Esophagus squamous epithelium (tissue), 5 donors: ENCODE data around the gene SCARB1. TPM values are rescaled to one million over a fixed set of nuclear protein-coding genes. Genes with fewer than 3 reads are reported as not detected.

Experiments used
- DNase-seq: peaks from one replicate; lab custom pipeline; 2025; lab: John Stamatoyannopoulos, UW
- H3K27ac ChIP-seq, 4 donors: fragments of 200-600 bp; sonication (generic); one replicate each; pipeline ENCODE4 v1.5.1; 2016 to 2019; ENCODE audit warnings: mild to moderate bottlenecking in 1 of 4
- H3K27me3 ChIP-seq, 4 donors: fragments of 200-600 bp; sonication (generic); 1 replicate in 3 of 4; 2 replicates in 1 of 4; pipeline versions ENCODE4 v1.5.1 to v1.6.0; 2017 to 2021; ENCODE audit warnings: antibody characterized with exemption in 1 of 4
- H3K36me3 ChIP-seq, 3 donors: fragments of 200-600 bp; sonication (generic); one replicate each; pipeline ENCODE4 v1.5.1; 2016 to 2019
- H3K4me1 ChIP-seq, 3 donors: fragments of 200-600 bp; sonication (generic); one replicate each; pipeline ENCODE4 v1.5.1; 2017 to 2019
- H3K4me3 ChIP-seq, 4 donors: fragments of 200-600 bp; sonication (generic); 1 replicate in 3 of 4; 2 replicates in 1 of 4; pipeline ENCODE4 v1.5.1; 2016 to 2019; ENCODE audit warnings: mild to moderate bottlenecking in 2 of 4, moderate library complexity in 1 of 4
- H3K9me3 ChIP-seq, 3 donors: fragments of 200-600 bp; sonication (generic); one replicate each; pipeline ENCODE4 v1.5.1; 2016 to 2019
- CTCF ChIP-seq, 6 experiments: fragments of 450-650 bp in 4 of 6; fragments of 200-600 bp in 2 of 6; sonication (generic) in 2 of 6; IDR thresholded peaks; one replicate each; pipeline ENCODE4 v1.5.1; 2016 to 2019; ENCODE audit warnings: antibody characterized with exemption in 6 of 6, mild to moderate bottlenecking in 4 of 6, moderate library complexity in 4 of 6
- POLR2A ChIP-seq, 4 donors: fragments of 450-650 bp; IDR thresholded peaks; one replicate each; pipeline ENCODE4 v1.6.1; 2017; ENCODE audit warnings: antibody characterized with exemption in 4 of 4, mild to moderate bottlenecking in 4 of 4, moderate library complexity in 3 of 4
- WGBS, 2 donors: methylation state at CpG; one replicate each; pipeline ENCODE4 v1.1.5; 2018; 5-methylcytosine and 5-hydroxymethylcytosine counted together
- intact Hi-C: fragments of 100-400 bp; cut with DNase I; formaldehyde crosslinking; loops from one replicate; pipeline ENCODE4 v1.15.0; 2022
- total RNA-seq, 4 donors: library from RNA; depleted of rRNA; stranded (reverse); fragments of >200 nt; gene quantifications; one replicate each; pipeline ENCODE4 v1.1.0, GENCODE V29; 2016
- donor health status: DM: yes; HTN: yes; CAD: no.

SCARB1 gene
- total RNA-seq, 4 donors from 2014 or later: 7.1 to 9.5 (median 8.8) TPM

GRCh38 chr12:124835656-124836410, 27.8 kb downstream of the SCARB1 start:
- Histone ChIP-seq H3K4me3 (no peak overlapping the region), H3K36me3 (no peaks in the 10 kb centered on the region), H3K27me3 (no peaks in the 10 kb centered on the region), H3K27ac (no peak overlapping the region), H3K4me1 (peaks cover 13 to 37% (median 15%) of the 10 kb centered on the region in 3 donors), H3K9me3 (no peaks in the 10 kb centered on the region)
- 61 to 64% methylated on average over 13 to 14 of the region's 17 CpGs for WGBS, 2 donors
- no peak for TF ChIP-seq POLR2A (IDR thresholded peaks at IDR 0.05)
- no peak for TF ChIP-seq CTCF (IDR thresholded peaks at IDR 0.05)
- intact Hi-C loops: no loop called here
- DNase-seq: no peak

- no peak for DNase-seq
- Histone ChIP-seq H3K27ac (no peak overlapping the region), H3K4me1 (peaks cover 13 to 37% (median 15%) of the 10 kb centered on the region in 3 donors), H3K36me3 (no peaks in the 10 kb centered on the region), H3K4me3 (no peak overlapping the region), H3K9me3 (no peaks in the 10 kb centered on the region), H3K27me3 (no peaks in the 10 kb centered on the region)
- intact Hi-C loops: no loop called here
- no peak for TF ChIP-seq CTCF (IDR thresholded peaks at IDR 0.05)
- no peak for TF ChIP-seq POLR2A (IDR thresholded peaks at IDR 0.05)
- 84 to 85% methylated on average over 5 to 9 of the region's 9 CpGs for WGBS, 2 donors
Measured at GRCh38 chr12:124834822-124835221, 28.8 kb downstream of the SCARB1 start.

GRCh38 chr12:124833693-124834122, 30.0 kb downstream of the SCARB1 start:
- Histone ChIP-seq H3K27me3 (no peaks in the 10 kb centered on the region), H3K27ac (peak overlapping the region in 2 of 4 donors; percentile 27 to 44), H3K4me3 (no peak overlapping the region), H3K9me3 (no peaks in the 10 kb centered on the region), H3K4me1 (peaks cover 13 to 39% (median 16%) of the 10 kb centered on the region in 3 donors), H3K36me3 (no peaks in the 10 kb centered on the region)
- DNase-seq: no peak
- TF ChIP-seq CTCF (IDR thresholded peaks at IDR 0.05) (no peak), POLR2A (IDR thresholded peaks at IDR 0.05) (no peak)
- WGBS, 2 donors: 74% methylated on average over 11 of the region's 18 CpGs; no CpG with 5 or more reads in 1 of the 2 donors
- intact Hi-C loops: no loop called here

- intact Hi-C loops: no loop called here
- no peak overlapping the region for H3K27ac ChIP-seq
- H3K4me1 ChIP-seq: peaks cover 6 to 38% (median 13%) of the 10 kb centered on the region in 3 donors
- DNase-seq: no peak
- no peaks in the 10 kb centered on the region for H3K36me3 ChIP-seq
- 54 to 77% methylated on average over 4 of the region's 4 CpGs for WGBS, 2 donors
- H3K9me3 ChIP-seq: no peaks in the 10 kb centered on the region
- no peaks in the 10 kb centered on the region for H3K27me3 ChIP-seq
- H3K4me3 ChIP-seq: no peak overlapping the region
- TF ChIP-seq CTCF (IDR thresholded peaks at IDR 0.05) (no peak), POLR2A (IDR thresholded peaks at IDR 0.05) (no peak)
Measured at GRCh38 chr12:124832856-124833255, 30.8 kb downstream of the SCARB1 start.

GRCh38 chr12:124831590-124831989, 32.1 kb downstream of the SCARB1 start:
- intact Hi-C loops: no loop called here
- DNase-seq: no peak
- Histone ChIP-seq H3K4me1 (peaks cover 5 to 28% (median 11%) of the 10 kb centered on the region in 3 donors), H3K27ac (no peak overlapping the region), H3K4me3 (no peak overlapping the region), H3K27me3 (no peaks in the 10 kb centered on the region), H3K9me3 (no peaks in the 10 kb centered on the region), H3K36me3 (no peaks in the 10 kb centered on the region)
- TF ChIP-seq CTCF (IDR thresholded peaks at IDR 0.05) (no peak), POLR2A (IDR thresholded peaks at IDR 0.05) (no peak)
- WGBS, 2 donors: 90 to 91% methylated on average over 3 to 8 of the region's 8 CpGs
